Heart right ventricle (tissue), 16 donors: ENCODE data around the gene UNC79. TPM values are rescaled to one million over a fixed set of nuclear protein-coding genes. Genes with fewer than 3 reads are reported as not detected.

Experiments
- ATAC-seq, 8 donors: fragments of 200-7000 bp; cut with Tn5 transposase; one replicate each; pipeline ENCODE4 v1.9.1; 2020; ENCODE audit warnings: mild to moderate bottlenecking in 8 of 8, moderate library complexity in 8 of 8, moderate number of reproducible peaks in 1 of 8
- DNase-seq, 2 donors: peaks; one replicate each; pipeline ENCODE4 v3.0.0-alpha.2; 2020
- H3K27ac ChIP-seq, 10 donors: fragments of 200-600 bp; sonication (generic) in 2 of 10; one replicate each; pipeline versions ENCODE4 v1.5.0 to v1.8.0; 2020 to 2022; ENCODE audit warnings: mild to moderate bottlenecking in 3 of 10
- H3K27me3 ChIP-seq, 7 donors: fragments of 200-600 bp; one replicate each; pipeline ENCODE4 v1.8.0; 2021 to 2022; ENCODE audit warnings: mild to moderate bottlenecking in 2 of 7
- H3K36me3 ChIP-seq, 9 donors: fragments of 200-600 bp; sonication (generic) in 1 of 9; one replicate each; pipeline versions ENCODE4 v1.5.0 to v1.8.0; 2020 to 2022; ENCODE audit warnings: mild to moderate bottlenecking in 2 of 9
- H3K4me1 ChIP-seq, 9 donors: fragments of 200-600 bp; sonication (generic) in 1 of 9; one replicate each; pipeline versions ENCODE4 v1.5.0 to v1.8.0; 2020 to 2022; ENCODE audit warnings: mild to moderate bottlenecking in 4 of 9
- H3K4me3 ChIP-seq, 10 donors: fragments of 200-600 bp; sonication (generic) in 2 of 10; one replicate each; pipeline versions ENCODE4 v1.5.0 to v1.8.0; 2020 to 2022; ENCODE audit warnings: mild to moderate bottlenecking in 7 of 10, moderate library complexity in 2 of 10
- H3K9me3 ChIP-seq, 11 donors: fragments of 200-600 bp in 10 of 11; sonication (generic) in 2 of 11; one replicate each; pipeline versions ENCODE4 v1.5.0 to v1.8.0; 2013 to 2022; ENCODE audit warnings: mild to moderate bottlenecking in 2 of 11, control low read depth in 1 of 11, moderate library complexity in 1 of 11
- CTCF ChIP-seq, 9 donors: fragments of 200-600 bp; sonication (generic) in 2 of 9; IDR thresholded peaks; one replicate each; pipeline versions ENCODE4 v1.5.0 to v1.8.0; 2021 to 2022; ENCODE audit warnings: antibody characterized with exemption in 9 of 9, mild to moderate bottlenecking in 5 of 9, moderate library complexity in 1 of 9
- whole genome bisulfite sequencing, 2 donors: extraction: QIAGEN DNeasy Blood & Tissue Kit; methylation state at CpG; one replicate each; pipeline ENCODE4 v1.1.7; 2013; ENCODE audit warnings: inconsistent platforms in 1 of 2; 5-methylcytosine and 5-hydroxymethylcytosine counted together
- intact Hi-C, 10 donors: fragments of 100-400 bp; cut with DNase I; formaldehyde crosslinking; loops; one replicate each; pipeline versions ENCODE4 v1.11.1 to v1.14.2; 2022
- polyA plus RNA-seq, 2 donors: library from polyadenylated mRNA; stranded (reverse); fragments of 200-250 nt; gene quantifications; one replicate each; pipeline ENCODE4 v1.2.3, GENCODE V29; 2013
- total RNA-seq, 10 donors: library from RNA; stranded (reverse); fragmentation: NEBNext Ultra II Directional in 3 of 10; extraction: Animal tissue kit (Norgen Biotek cat#: 25700) in 3 of 10; gene quantifications; one replicate each; pipeline versions ENCODE4 v1.2.1 to v1.2.4, GENCODE V29; 2021 to 2023
- donor health status: Arrhythmogenic right ventricular cardiomyopathy.
- donor health status: ischemic (EF 13 %, LVEDD 7.1; RV severe dilation, severe dysfunction).
- donor health status: healthy with polysubstance abuse.
- donor health status: DM: no; HTN: yes; CAD: no.
- donor health status: DM: no; HTN: no; CAD: no.
- donor health status: ischemic (EF 25% LVEDD 6.9; RV normal size, moderate dysfunction).
- donor health status: ischemic (EF 25% LVEDD 5.7; RV mildly dilated, moderate dysfunction).
- donor health status: healthy.
- donor health status: DM: yes; HTN: yes; CAD: no.
- donor health status: Ischemic cardiomyopathy.
- donor health status: ischemic (EF 35%, LVEDD 5.7; RV mildly dilated, moderate dysfunction).
- donor health status: nonischemic (EF 11% LVEDD 7.7; RV severe dilation, severe dysfunction).
- donor health status: DM: yes; HTN: yes; CAD: no.
- donor health status: PGD.
- donor health status: ischemic (EF 29% LVEDD 5.4; RV normal size, mild dysfunction).
- donor health status: nonischemic (EF 23%, LVEDD 6.1; RV moderate dilation, normal function).

The UNC79 gene
- total and polyA plus RNA-seq, 12 donors = 0.01 to 0.89 (median 0.40) TPM

GRCh38 chr14:93733231-93733630, 302.5 kb downstream of the UNC79 start:
- H3K27me3 ChIP-seq = no peaks in the 10 kb centered on the region
- H3K27ac ChIP-seq = no peak overlapping the region
- intact Hi-C loops = loop anchor here in 1 of 10 donors (5.0 kb wide), 1 partner anchor 54 kb away; the partner anchor contains the start of gene PRIMA1
- H3K36me3 ChIP-seq = no peaks in the 10 kb centered on the region
- H3K9me3 ChIP-seq = no peaks in the 10 kb centered on the region
- no peak for TF ChIP-seq CTCF (IDR thresholded peaks at IDR 0.05)
- H3K4me1 ChIP-seq = no peaks in the 10 kb centered on the region
- ATAC-seq = no peak
- DNase-seq = no peak
- no peak overlapping the region for H3K4me3 ChIP-seq
- 69 to 74% methylated on average over 11 of the region's 11 CpGs for WGBS, 2 donors

GRCh38 chr14:93733631-93734030, 302.9 kb downstream of the UNC79 start:
- WGBS, 2 donors = 49 to 66% methylated on average over 6 of the region's 6 CpGs
- no peak for ATAC-seq
- Histone ChIP-seq H3K4me3 (no peak overlapping the region), H3K9me3 (no peaks in the 10 kb centered on the region), H3K4me1 (no peaks in the 10 kb centered on the region), H3K27ac (no peak overlapping the region), H3K27me3 (no peaks in the 10 kb centered on the region), H3K36me3 (no peaks in the 10 kb centered on the region)
- DNase-seq = no peak
- intact Hi-C loops = loop anchor here in 1 of 10 donors (5.0 kb wide), 1 partner anchor 54 kb away; the partner anchor contains the start of gene PRIMA1
- TF ChIP-seq CTCF (IDR thresholded peaks at IDR 0.05) = no peak

GRCh38 chr14:93734086-93734822, 303.5 kb downstream of the UNC79 start:
- intact Hi-C loops = loop anchor here in 1 of 10 donors (5.0 kb wide), 1 partner anchor 53 kb away; the partner anchor contains the start of gene PRIMA1
- no peak overlapping the region for H3K4me3 ChIP-seq
- ATAC-seq = no peak
- no peak overlapping the region for H3K27ac ChIP-seq
- no peak for TF ChIP-seq CTCF (IDR thresholded peaks at IDR 0.05)
- no peaks in the 10 kb centered on the region for H3K4me1 ChIP-seq
- no peaks in the 10 kb centered on the region for H3K27me3 ChIP-seq
- no peaks in the 10 kb centered on the region for H3K9me3 ChIP-seq
- no peak for DNase-seq
- H3K36me3 ChIP-seq = no peaks in the 10 kb centered on the region
- WGBS, 2 donors = 81 to 87% methylated on average over 25 of the region's 25 CpGs

- WGBS, 2 donors = 88 to 95% methylated on average over 12 of the region's 12 CpGs
- H3K4me3 ChIP-seq = no peak overlapping the region
- ATAC-seq = no peak
- no peaks in the 10 kb centered on the region for H3K4me1 ChIP-seq
- H3K27me3 ChIP-seq = no peaks in the 10 kb centered on the region
- H3K27ac ChIP-seq = no peak overlapping the region
- intact Hi-C loops = loop anchor here in 2 of 10 donors (5.0 kb wide), 1 partner anchor 52 kb away; the partner anchor contains the start of gene PRIMA1 (in 2 of the 2)
- no peak for TF ChIP-seq CTCF (IDR thresholded peaks at IDR 0.05)
- no peaks in the 10 kb centered on the region for H3K9me3 ChIP-seq
- DNase-seq = no peak
- H3K36me3 ChIP-seq = no peaks in the 10 kb centered on the region
Measured at GRCh38 chr14:93735206-93735605, 304.5 kb downstream of the UNC79 start.
